ENCODE measurements around the gene RAP1GDS1.

Gene RAP1GDS1

GRCh38 chr4:98387345-98388026 lies 126.3 kb downstream of the RAP1GDS1 start:
- TF ChIP-seq, protein P1, sequence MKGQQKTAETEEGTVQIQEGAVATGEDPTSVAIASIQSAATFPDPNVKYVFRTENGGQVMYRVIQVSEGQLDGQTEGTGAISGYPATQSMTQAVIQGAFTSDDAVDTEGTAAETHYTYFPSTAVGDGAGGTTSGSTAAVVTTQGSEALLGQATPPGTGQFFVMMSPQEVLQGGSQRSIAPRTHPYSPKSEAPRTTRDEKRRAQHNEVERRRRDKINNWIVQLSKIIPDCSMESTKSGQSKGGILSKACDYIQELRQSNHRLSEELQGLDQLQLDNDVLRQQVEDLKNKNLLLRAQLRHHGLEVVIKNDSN (IDR thresholded peaks at IDR 0.05), result no peak
- TF ChIP-seq CREB1 (IDR thresholded peaks at IDR 0.05; ENCODE audit: low read depth), result no peak
- no peak for TF ChIP-seq TCF12 (IDR thresholded peaks at IDR 0.05; ENCODE audit: low read depth)
- TF ChIP-seq EGR1 (IDR thresholded peaks at IDR 0.05), result no peak
- TF ChIP-seq, protein P2, sequence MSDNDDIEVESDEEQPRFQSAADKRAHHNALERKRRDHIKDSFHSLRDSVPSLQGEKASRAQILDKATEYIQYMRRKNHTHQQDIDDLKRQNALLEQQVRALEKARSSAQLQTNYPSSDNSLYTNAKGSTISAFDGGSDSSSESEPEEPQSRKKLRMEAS (IDR thresholded peaks at IDR 0.05), result no peak
- no peak for TF ChIP-seq TEAD4 (IDR thresholded peaks at IDR 0.05)
- TF ChIP-seq TAF1 (IDR thresholded peaks at IDR 0.05; ENCODE audit: low read depth), result no peak
- no peak for TF ChIP-seq NFIC (IDR thresholded peaks at IDR 0.05)
- TF ChIP-seq CEBPB (IDR thresholded peaks at IDR 0.05), result no peak
- TF ChIP-seq, protein P3, sequence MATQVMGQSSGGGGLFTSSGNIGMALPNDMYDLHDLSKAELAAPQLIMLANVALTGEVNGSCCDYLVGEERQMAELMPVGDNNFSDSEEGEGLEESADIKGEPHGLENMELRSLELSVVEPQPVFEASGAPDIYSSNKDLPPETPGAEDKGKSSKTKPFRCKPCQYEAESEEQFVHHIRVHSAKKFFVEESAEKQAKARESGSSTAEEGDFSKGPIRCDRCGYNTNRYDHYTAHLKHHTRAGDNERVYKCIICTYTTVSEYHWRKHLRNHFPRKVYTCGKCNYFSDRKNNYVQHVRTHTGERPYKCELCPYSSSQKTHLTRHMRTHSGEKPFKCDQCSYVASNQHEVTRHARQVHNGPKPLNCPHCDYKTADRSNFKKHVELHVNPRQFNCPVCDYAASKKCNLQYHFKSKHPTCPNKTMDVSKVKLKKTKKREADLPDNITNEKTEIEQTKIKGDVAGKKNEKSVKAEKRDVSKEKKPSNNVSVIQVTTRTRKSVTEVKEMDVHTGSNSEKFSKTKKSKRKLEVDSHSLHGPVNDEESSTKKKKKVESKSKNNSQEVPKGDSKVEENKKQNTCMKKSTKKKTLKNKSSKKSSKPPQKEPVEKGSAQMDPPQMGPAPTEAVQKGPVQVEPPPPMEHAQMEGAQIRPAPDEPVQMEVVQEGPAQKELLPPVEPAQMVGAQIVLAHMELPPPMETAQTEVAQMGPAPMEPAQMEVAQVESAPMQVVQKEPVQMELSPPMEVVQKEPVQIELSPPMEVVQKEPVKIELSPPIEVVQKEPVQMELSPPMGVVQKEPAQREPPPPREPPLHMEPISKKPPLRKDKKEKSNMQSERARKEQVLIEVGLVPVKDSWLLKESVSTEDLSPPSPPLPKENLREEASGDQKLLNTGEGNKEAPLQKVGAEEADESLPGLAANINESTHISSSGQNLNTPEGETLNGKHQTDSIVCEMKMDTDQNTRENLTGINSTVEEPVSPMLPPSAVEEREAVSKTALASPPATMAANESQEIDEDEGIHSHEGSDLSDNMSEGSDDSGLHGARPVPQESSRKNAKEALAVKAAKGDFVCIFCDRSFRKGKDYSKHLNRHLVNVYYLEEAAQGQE (IDR thresholded peaks at IDR 0.05; ENCODE audit: low read depth), result no peak
- no peak for TF ChIP-seq EP300 (IDR thresholded peaks at IDR 0.05; ENCODE audit: borderline replicate concordance)
- no peak for TF ChIP-seq YY1 (IDR thresholded peaks at IDR 0.05; ENCODE audit: low read depth)
- no peak for TF ChIP-seq ZBTB7A (IDR thresholded peaks at IDR 0.05; ENCODE audit: low read depth)
- TF ChIP-seq RAD21 (IDR thresholded peaks at IDR 0.05; ENCODE audit: low read depth), result no peak
- no peak for TF ChIP-seq FOXM1 (IDR thresholded peaks at IDR 0.05; ENCODE audit: borderline replicate concordance, low read depth)

DNA sequence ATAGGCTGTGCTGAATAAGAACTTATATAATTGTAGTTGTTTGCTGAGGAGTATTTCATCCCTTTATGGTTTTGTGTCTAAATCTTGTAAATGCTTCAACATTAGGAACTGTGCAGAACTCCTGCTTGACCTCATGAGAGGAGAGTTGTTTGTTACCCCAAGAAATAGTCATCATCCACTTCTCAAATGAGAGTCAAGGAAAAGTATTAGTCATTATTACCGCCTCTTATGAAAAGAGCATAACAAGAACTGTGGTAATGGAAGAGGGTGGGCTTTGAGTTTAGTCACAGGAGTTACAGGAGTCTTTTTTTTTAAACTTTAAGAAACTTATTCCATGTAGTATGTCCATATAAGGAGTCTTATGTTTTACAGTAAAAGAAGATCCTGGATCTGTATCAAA lies 132.9 kb downstream of the RAP1GDS1 start:
- TF ChIP-seq FOXM1 (IDR thresholded peaks at IDR 0.05; ENCODE audit: borderline replicate concordance, low read depth) (no peak), EGR1 (IDR thresholded peaks at IDR 0.05) (no peak), CREB1 (IDR thresholded peaks at IDR 0.05; ENCODE audit: low read depth) (no peak), YY1 (IDR thresholded peaks at IDR 0.05; ENCODE audit: low read depth) (no peak), EP300 (IDR thresholded peaks at IDR 0.05; ENCODE audit: borderline replicate concordance) (no peak), ZBTB7A (IDR thresholded peaks at IDR 0.05; ENCODE audit: low read depth) (no peak)
- TF ChIP-seq, protein P1 (IDR thresholded peaks at IDR 0.05), result no peak
- TF ChIP-seq, protein P2 (IDR thresholded peaks at IDR 0.05), result no peak

DNA sequence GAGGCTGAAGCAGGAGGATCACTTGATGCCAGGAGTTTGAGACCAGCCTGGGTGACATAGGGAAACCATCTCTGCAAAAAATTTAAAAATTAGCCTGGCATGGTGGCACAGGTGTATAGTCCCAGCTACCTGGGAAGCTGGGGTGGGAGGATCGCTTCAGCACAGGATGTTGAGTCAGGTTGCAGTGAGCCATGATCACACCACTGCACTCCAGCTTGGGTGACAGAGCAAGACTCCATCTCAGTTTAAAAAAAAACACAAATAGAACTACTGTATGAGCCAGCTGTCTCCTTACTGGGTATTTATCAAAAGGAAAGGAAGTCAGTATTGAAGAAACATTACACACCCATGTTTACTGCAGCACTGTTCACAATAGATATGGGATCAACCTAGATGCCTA lies 138.7 kb downstream of the RAP1GDS1 start:
- no peak for TF ChIP-seq NFIC (IDR thresholded peaks at IDR 0.05)
- TF ChIP-seq TAF1 (IDR thresholded peaks at IDR 0.05; ENCODE audit: low read depth), result no peak
- no peak for TF ChIP-seq CEBPB (IDR thresholded peaks at IDR 0.05)
- TF ChIP-seq, protein P3 (IDR thresholded peaks at IDR 0.05; ENCODE audit: low read depth), result no peak
- no peak for TF ChIP-seq CREB1 (IDR thresholded peaks at IDR 0.05; ENCODE audit: low read depth)
- TF ChIP-seq, protein P1 (IDR thresholded peaks at IDR 0.05), result no peak
- TF ChIP-seq YY1 (IDR thresholded peaks at IDR 0.05; ENCODE audit: low read depth), result no peak
- TF ChIP-seq, protein P2 (IDR thresholded peaks at IDR 0.05), result no peak
- no peak for TF ChIP-seq FOXM1 (IDR thresholded peaks at IDR 0.05; ENCODE audit: borderline replicate concordance, low read depth)
- no peak for TF ChIP-seq TCF12 (IDR thresholded peaks at IDR 0.05; ENCODE audit: low read depth)
- TF ChIP-seq EP300 (IDR thresholded peaks at IDR 0.05; ENCODE audit: borderline replicate concordance), result no peak
- no peak for TF ChIP-seq ZBTB7A (IDR thresholded peaks at IDR 0.05; ENCODE audit: low read depth)
- TF ChIP-seq EGR1 (IDR thresholded peaks at IDR 0.05), result no peak
- TF ChIP-seq RAD21 (IDR thresholded peaks at IDR 0.05; ENCODE audit: low read depth), result no peak
- TF ChIP-seq TEAD4 (IDR thresholded peaks at IDR 0.05), result no peak

- no peak for TF ChIP-seq NFIC (IDR thresholded peaks at IDR 0.05)
- no peak for TF ChIP-seq TAF1 (IDR thresholded peaks at IDR 0.05; ENCODE audit: low read depth)
- TF ChIP-seq, protein P3 (IDR thresholded peaks at IDR 0.05; ENCODE audit: low read depth), result no peak
Observed at GRCh38 chr4:98406819-98407218, 145.6 kb downstream of the RAP1GDS1 start.
